GM23248 (cell line): Measurements from ENCODE around the gene CDC7. TPM values are rescaled to one million over a fixed set of nuclear protein-coding genes. Genes with fewer than 3 reads are reported as not detected.

Experiments used
- DNase-seq: peaks from one replicate; pipeline ENCODE4 v3.0.0-alpha.2; 2015
- H2AFZ ChIP-seq: fragments of 200-600 bp; sonication (generic); 2 replicates; pipeline ENCODE4 v1.6.1; 2016; ENCODE audit warnings: antibody characterized with exemption
- H3F3A ChIP-seq: fragments of 200-600 bp; sonication (generic); 2 replicates; pipeline ENCODE4 v1.6.1; 2016; ENCODE audit warnings: mild to moderate bottlenecking, antibody characterized with exemption, mixed run types; ENCODE audit not compliant: insufficient read depth
- H3K27ac ChIP-seq: fragments of 200-600 bp; sonication (generic); 2 replicates; pipeline ENCODE4 v1.5.1; 2016; ENCODE audit warnings: mild to moderate bottlenecking
- H3K27me3 ChIP-seq: fragments of 200-600 bp; sonication (generic); replicated peaks from 2 replicates; pipeline ENCODE4 v1.6.1; 2016; ENCODE audit warnings: mild to moderate bottlenecking; ENCODE audit not compliant: insufficient read depth
- H3K36me3 ChIP-seq: fragments of 200-600 bp; sonication (generic); 2 replicates; pipeline ENCODE4 v1.6.1; 2016; ENCODE audit warnings: low read depth, mild to moderate bottlenecking
- H3K4me1 ChIP-seq: fragments of 200-600 bp; sonication (generic); 2 replicates; pipeline ENCODE4 v1.6.1; 2016; ENCODE audit warnings: mild to moderate bottlenecking; ENCODE audit not compliant: insufficient read depth
- H3K4me2 ChIP-seq: fragments of 200-600 bp; sonication (generic); one replicate; pipeline ENCODE4 v1.6.1; 2016; ENCODE audit warnings: mild to moderate bottlenecking; ENCODE audit not compliant: unreplicated experiment
- H3K4me3 ChIP-seq: fragments of 200-600 bp; sonication (generic); 2 replicates; pipeline ENCODE4 v1.5.1; 2016; ENCODE audit warnings: mild to moderate bottlenecking
- H3K79me2 ChIP-seq: fragments of 200-600 bp; sonication (generic); 2 replicates; pipeline ENCODE4 v1.6.1; 2016; ENCODE audit warnings: mild to moderate bottlenecking; ENCODE audit not compliant: insufficient read depth
- H3K9ac ChIP-seq: fragments of 200-600 bp; sonication (generic); 2 replicates; pipeline ENCODE4 v1.6.1; 2016; ENCODE audit warnings: mild to moderate bottlenecking
- H3K9me2 ChIP-seq: fragments of 200-600 bp; sonication (generic); 2 replicates; pipeline ENCODE4 v1.6.1; 2016; ENCODE audit warnings: mixed run types, mild to moderate bottlenecking, moderate library complexity; ENCODE audit not compliant: insufficient read depth
- H3K9me3 ChIP-seq: fragments of 200-600 bp; sonication (generic); one replicate; pipeline ENCODE4 v1.6.1; 2017; ENCODE audit warnings: low read depth
- H4K20me1 ChIP-seq: fragments of 200-600 bp; sonication (generic); 2 replicates; pipeline ENCODE4 v1.6.0; 2016; ENCODE audit not compliant: insufficient read depth
- EZH2 ChIP-seq: fragments of 200-600 bp; sonication (generic); IDR thresholded peaks from 2 replicates; pipeline ENCODE4 v1.6.1; 2018; ENCODE audit warnings: antibody characterized with exemption, mild to moderate bottlenecking; ENCODE audit not compliant: insufficient read depth, poor library complexity, severe bottlenecking
- EZH2phosphoT487 ChIP-seq: fragments of 200-600 bp; sonication (generic); IDR thresholded peaks from 2 replicates; pipeline ENCODE4 v1.6.1; 2018; ENCODE audit warnings: antibody characterized with exemption, moderate library complexity, mild to moderate bottlenecking, low read depth; ENCODE audit not compliant: insufficient read depth
- WGBS, 2 experiments: methylation state at CpG; one replicate each; pipeline ENCODE4 v1.1.6; 2015 to 2017; ENCODE audit warnings: low lambda C conversion rate in 2 of 2, low coverage in 1 of 2; ENCODE audit errors: missing lambda C conversion rate in 2 of 2; 5-methylcytosine and 5-hydroxymethylcytosine counted together
- in situ Hi-C: fragments of 300-500 bp; cut with MboI; formaldehyde crosslinking; loops from 2 replicates; pipeline ENCODE4 v1.15.0; 2020
- polyA plus RNA-seq: library from polyadenylated mRNA; unstranded; fragments of >200 nt; fragmentation: Nextera tagmentation; extraction: Ambion mirVana; gene quantifications from 2 replicates; pipeline ENCODE4 v1.2.1, GENCODE V29; 2016
- total RNA-seq: library from RNA; depleted of rRNA; stranded (reverse); fragments of >200 nt; shearing (Covaris generic); gene quantifications from 2 replicates; pipeline ENCODE4 v1.2.3, GENCODE V29; 2014; rRNA removed

The CDC7 gene
- total and polyA plus RNA-seq, 2 experiments from 2014 or later: 3.5 to 4.7 TPM

DNA sequence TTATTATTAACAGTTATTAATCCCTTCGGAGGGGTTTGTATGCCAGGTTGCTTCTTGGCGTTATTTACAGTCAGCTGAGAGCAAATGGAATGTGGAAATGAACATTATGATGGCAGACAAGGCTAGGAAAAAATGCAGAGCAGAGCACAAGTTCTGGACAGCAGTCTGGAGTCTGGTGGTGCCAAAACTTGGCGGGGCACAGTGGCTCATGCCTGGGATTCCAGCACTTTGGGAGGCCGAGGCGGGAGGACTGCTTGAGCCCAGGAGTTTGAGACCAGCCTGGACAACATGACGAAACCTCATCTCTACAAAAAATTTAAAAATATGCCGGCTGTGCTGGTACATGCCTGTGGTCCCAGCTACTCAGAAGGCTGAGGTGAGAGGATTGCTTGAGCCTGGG is 67.6 kb downstream of the CDC7 start:
- Histone ChIP-seq H3K79me2 (no peaks in the 10 kb centered on the region), H3K27me3 (no peaks in the 10 kb centered on the region), H2AFZ (no peak overlapping the region), H3F3A (peaks cover 46% of the 10 kb centered on the region), H3K4me3 (no peak overlapping the region), H3K4me2 (no peak overlapping the region), H3K36me3 (no peaks in the 10 kb centered on the region), H4K20me1 (no peaks in the 10 kb centered on the region), H3K9ac (no peak overlapping the region), H3K9me3 (no peaks in the 10 kb centered on the region), H3K9me2 (no peaks in the 10 kb centered on the region), H3K4me1 (peaks cover 35% of the 10 kb centered on the region), H3K27ac (no peak overlapping the region)
- TF ChIP-seq EZH2: no peak
- TF ChIP-seq EZH2phosphoT487: no peak
- in situ Hi-C loops: no loop called here
- DNase-seq: no peak
- 52 to 54% methylated on average over 7 of the region's 7 CpGs for WGBS, 2 experiments

DNA sequence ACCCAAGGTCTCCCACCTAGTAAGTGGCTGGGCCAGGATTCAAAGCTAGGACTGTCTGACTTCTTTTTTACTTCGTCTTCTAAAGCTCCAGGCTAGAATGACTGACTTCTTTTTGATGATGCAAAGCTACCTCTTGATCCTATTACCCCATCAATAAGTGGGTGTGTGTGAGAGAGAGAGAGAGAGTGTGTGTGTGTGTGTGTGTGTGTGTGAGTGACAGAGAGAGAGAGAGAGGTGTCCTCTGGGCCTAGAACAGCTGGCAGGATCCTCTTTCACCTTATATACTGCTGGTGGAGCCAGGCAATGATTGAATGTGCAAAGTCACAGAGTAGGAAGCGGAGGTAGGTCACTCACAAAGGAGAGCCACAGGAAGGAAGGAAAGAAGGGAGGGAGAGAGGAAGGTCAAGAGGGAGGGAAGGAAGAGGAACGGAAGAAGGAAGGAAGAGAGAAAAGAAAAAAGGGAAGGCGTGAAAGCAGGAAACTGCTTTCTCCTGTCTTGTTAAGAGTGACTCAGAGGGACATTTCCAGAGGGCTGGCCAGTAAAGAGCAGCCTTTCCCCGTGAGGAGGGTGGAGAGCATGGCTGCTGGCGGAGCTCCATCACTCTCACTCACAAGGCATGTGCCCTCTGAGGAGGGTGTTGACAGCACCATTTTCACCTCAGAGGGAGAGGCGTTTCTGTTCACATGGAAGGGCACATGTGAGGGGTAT is 68.9 kb downstream of the CDC7 start:
- Histone ChIP-seq H3F3A (peaks cover 41% of the 10 kb centered on the region), H4K20me1 (no peaks in the 10 kb centered on the region), H3K36me3 (no peaks in the 10 kb centered on the region), H3K9me2 (no peaks in the 10 kb centered on the region), H3K79me2 (no peaks in the 10 kb centered on the region), H3K4me2 (peak overlapping the region; percentile 74), H2AFZ (peak overlapping the region; percentile 60), H3K9ac (peak overlapping the region; percentile 79), H3K9me3 (no peaks in the 10 kb centered on the region), H3K27me3 (no peaks in the 10 kb centered on the region), H3K4me3 (peak overlapping the region; percentile 48; the same call in 1 of the 2 replicates), H3K4me1 (peaks cover 34% of the 10 kb centered on the region), H3K27ac (peak overlapping the region; percentile 98)
- TF ChIP-seq EZH2phosphoT487 (0 out of 2 replicates have a peak, but pooled peaks have one; percentile 0), EZH2 (no peak)
- in situ Hi-C loops: no loop called here
- DNase-seq: peak; percentile 99
- 4 to 5% methylated on average over 7 of the region's 7 CpGs for WGBS, 2 experiments

DNA sequence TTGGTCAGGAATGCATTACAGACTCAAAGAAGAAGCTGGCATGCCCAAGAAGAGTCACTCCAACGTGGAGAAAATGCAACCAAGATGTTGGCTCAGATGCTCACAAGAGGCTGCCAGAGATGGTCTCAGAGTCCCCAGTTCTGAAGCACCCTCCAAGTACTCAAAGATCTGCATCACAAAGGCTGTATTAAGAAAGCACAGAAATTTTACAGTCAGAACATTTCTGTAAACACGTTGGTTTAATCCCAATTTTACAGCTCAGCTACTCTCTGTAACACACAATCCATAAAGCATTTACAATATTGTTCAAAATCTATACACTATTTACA is 69.4 kb downstream of the CDC7 start:
- no peaks in the 10 kb centered on the region for H3K79me2 ChIP-seq
- peak overlapping the region; percentile 15; the same call in 1 of the 2 replicates for H3K4me3 ChIP-seq
- H3K27me3 ChIP-seq: no peaks in the 10 kb centered on the region
- TF ChIP-seq EZH2: no peak
- 0 out of 2 replicates have a peak, but pooled peaks have one; percentile 35 for TF ChIP-seq EZH2phosphoT487
- no peak for DNase-seq
- peak overlapping the region; percentile 36 for H2AFZ ChIP-seq
- H3K27ac ChIP-seq: peak overlapping the region; percentile 98
- H3F3A ChIP-seq: peaks cover 36% of the 10 kb centered on the region
- H3K9me2 ChIP-seq: no peaks in the 10 kb centered on the region
- peaks cover 34% of the 10 kb centered on the region for H3K4me1 ChIP-seq
- no peaks in the 10 kb centered on the region for H3K36me3 ChIP-seq
- WGBS, 2 experiments: 0 to 4% methylated on average over 2 of the region's 2 CpGs
- H3K4me2 ChIP-seq: peak overlapping the region; percentile 74
- H4K20me1 ChIP-seq: no peaks in the 10 kb centered on the region
- H3K9ac ChIP-seq: peak overlapping the region; percentile 71
- in situ Hi-C loops: no loop called here
- H3K9me3 ChIP-seq: no peaks in the 10 kb centered on the region

DNA sequence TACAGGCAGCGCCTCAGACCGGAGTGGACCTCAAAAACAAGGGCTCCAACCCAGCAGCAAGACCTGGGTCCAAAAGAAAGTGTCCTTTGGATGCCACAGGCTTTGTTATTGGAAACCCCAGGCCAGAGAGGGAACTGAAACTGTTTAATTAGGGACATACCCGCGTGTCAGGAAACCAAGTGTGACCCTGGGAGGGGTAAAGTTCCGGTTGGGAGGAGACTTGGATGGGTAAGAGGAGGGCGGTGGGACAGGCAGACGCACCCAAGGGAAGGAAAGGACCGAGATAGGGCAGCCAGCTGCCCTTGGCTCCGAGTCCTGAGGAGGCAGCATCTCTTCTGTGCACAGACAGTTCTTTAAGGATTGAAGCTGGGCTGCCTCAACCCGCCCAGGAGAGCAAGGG is 71.4 kb downstream of the CDC7 start:
- Histone ChIP-seq H3K4me3 (no peak overlapping the region), H3K36me3 (no peaks in the 10 kb centered on the region), H3K9me2 (no peaks in the 10 kb centered on the region), H3K9me3 (no peaks in the 10 kb centered on the region), H4K20me1 (no peaks in the 10 kb centered on the region), H3K4me2 (no peak overlapping the region), H3F3A (peaks cover 32% of the 10 kb centered on the region), H3K27ac (no peak overlapping the region), H3K79me2 (no peaks in the 10 kb centered on the region), H3K9ac (no peak overlapping the region), H3K27me3 (no peaks in the 10 kb centered on the region), H2AFZ (no peak overlapping the region), H3K4me1 (peaks cover 30% of the 10 kb centered on the region)
- in situ Hi-C loops: no loop called here
- whole genome bisulfite sequencing, 2 experiments: 47 to 54% methylated on average over 10 of the region's 10 CpGs
- TF ChIP-seq EZH2 (no peak), EZH2phosphoT487 (no peak)
- DNase-seq: no peak

Other genes starting within 250 kb of the CDC7 start
- under 0.01 and 0.13 TPM in 2 replicates for gene HFM1, start 96.0 kb upstream of the CDC7 start, total RNA-seq
- not detected in 2 replicates for gene HFM1, start 96.0 kb upstream of the CDC7 start, polyA plus RNA-seq